H9 (cell line): ENCODE measurements around the gene TDO2. TPM values are rescaled to one million over a fixed set of nuclear protein-coding genes. Genes with fewer than 3 reads are reported as not detected.

ENCODE experiments used
- DNase-seq: peaks from one replicate; pipeline ENCODE4 v3.0.0-alpha.2; 2017
- H2AFZ ChIP-seq: one replicate; pipeline ENCODE4 v1.6.1; 2013; ENCODE audit warnings: mild to moderate bottlenecking, low read length, control low read depth, moderate library complexity
- H2AK5ac ChIP-seq: 2 replicates; pipeline ENCODE4 v1.6.1; 2013; ENCODE audit warnings: low read length, control low read depth, mixed read lengths; ENCODE audit not compliant: insufficient read length
- H2BK120ac ChIP-seq: one replicate; pipeline ENCODE4 v1.6.1; 2013; ENCODE audit warnings: low read depth, mild to moderate bottlenecking, low read length, control low read depth, inconsistent platforms; ENCODE audit not compliant: poor library complexity, severe bottlenecking
- H2BK12ac ChIP-seq: 2 replicates; pipeline ENCODE4 v1.6.1; 2013; ENCODE audit warnings: low read length, control low read depth, mixed read lengths, low read depth; ENCODE audit not compliant: insufficient read length
- H2BK15ac ChIP-seq: 2 replicates; pipeline ENCODE4 v1.6.1; 2013; ENCODE audit warnings: low read depth, low read length, control low read depth
- H2BK20ac ChIP-seq: one replicate; pipeline ENCODE4 v1.6.1; 2013; ENCODE audit warnings: low read depth, mild to moderate bottlenecking, low read length, control low read depth, inconsistent platforms; ENCODE audit not compliant: poor library complexity, severe bottlenecking
- H2BK5ac ChIP-seq: 2 replicates; pipeline ENCODE4 v1.6.1; 2013; ENCODE audit warnings: low read length, control low read depth, mixed read lengths; ENCODE audit not compliant: insufficient read length
- H3K14ac ChIP-seq: 2 replicates; pipeline ENCODE4 v1.6.1; 2013; ENCODE audit warnings: low read length, control low read depth; ENCODE audit not compliant: insufficient read depth
- H3K18ac ChIP-seq: 2 replicates; pipeline ENCODE4 v1.6.1; 2013; ENCODE audit warnings: low read depth, mild to moderate bottlenecking, mixed read lengths, low read length, control low read depth; ENCODE audit not compliant: insufficient read length
- H3K23ac ChIP-seq: 2 replicates; pipeline ENCODE4 v1.6.1; 2013; ENCODE audit warnings: low read length, control low read depth, mixed read lengths, low read depth; ENCODE audit not compliant: insufficient read length
- H3K23me2 ChIP-seq: 2 replicates; pipeline ENCODE4 v1.6.1; 2013; ENCODE audit warnings: low read depth, mild to moderate bottlenecking, mixed read lengths, low read length, control low read depth; ENCODE audit not compliant: insufficient read length, poor library complexity, severe bottlenecking
- H3K27ac ChIP-seq: 2 replicates; pipeline ENCODE4 v1.5.1; 2013; ENCODE audit warnings: low read length, control low read depth, mixed read lengths, low read depth; ENCODE audit not compliant: insufficient read length
- H3K27me3 ChIP-seq: 2 replicates; pipeline ENCODE4 v1.6.1; 2013; ENCODE audit warnings: low read length, control low read depth, inconsistent platforms; ENCODE audit not compliant: insufficient read depth
- H3K4ac ChIP-seq: 2 replicates; pipeline ENCODE4 v1.6.1; 2013; ENCODE audit warnings: low read depth, mild to moderate bottlenecking, control low read depth, inconsistent platforms, low read length, moderate library complexity
- H3K4me1 ChIP-seq: 2 replicates; pipeline ENCODE4 v1.6.1; 2013; ENCODE audit warnings: low read length, control low read depth, inconsistent platforms; ENCODE audit not compliant: insufficient read depth
- H3K4me2 ChIP-seq: 2 replicates; pipeline ENCODE4 v1.6.1; 2013; ENCODE audit warnings: low read length, control low read depth, mixed read lengths; ENCODE audit not compliant: insufficient read length, insufficient read depth
- H3K56ac ChIP-seq: 2 replicates; pipeline ENCODE4 v1.6.1; 2013; ENCODE audit warnings: low read depth, mild to moderate bottlenecking, mixed read lengths, low read length, control low read depth; ENCODE audit not compliant: insufficient read length
- H3K79me1 ChIP-seq: 2 replicates; pipeline ENCODE4 v1.6.1; 2013; ENCODE audit warnings: low read depth, mild to moderate bottlenecking, moderate library complexity, low read length, control low read depth, inconsistent platforms; ENCODE audit not compliant: insufficient read depth, poor library complexity, severe bottlenecking
- H3K79me2 ChIP-seq: 2 replicates; pipeline ENCODE4 v1.6.1; 2013; ENCODE audit warnings: low read length, control low read depth, inconsistent platforms; ENCODE audit not compliant: insufficient read depth
- H3K9ac ChIP-seq: 2 replicates; pipeline ENCODE4 v1.6.1; 2013; ENCODE audit warnings: low read length, control low read depth, mixed read lengths; ENCODE audit not compliant: insufficient read length; ENCODE audit errors: extremely low read depth
- H3K9me3 ChIP-seq: one replicate; pipeline ENCODE4 v1.6.1; 2013; ENCODE audit warnings: low read depth, low read length, inconsistent platforms; ENCODE audit not compliant: control insufficient read depth
- H3T11ph ChIP-seq: one replicate; pipeline ENCODE4 v1.6.1; 2013; ENCODE audit warnings: mild to moderate bottlenecking, low read length, control low read depth, inconsistent platforms
- H4K20me1 ChIP-seq: one replicate; pipeline ENCODE4 v1.6.1; 2013; ENCODE audit not compliant: control insufficient read depth, insufficient read length, insufficient read depth
- H4K5ac ChIP-seq: 2 replicates; pipeline ENCODE4 v1.6.1; 2013; ENCODE audit warnings: low read depth, mild to moderate bottlenecking, mixed read lengths, low read length, control low read depth; ENCODE audit not compliant: insufficient read length
- H4K8ac ChIP-seq: replicated peaks from 2 replicates; pipeline ENCODE4 v1.6.1; 2013; ENCODE audit warnings: low read length, control low read depth, mixed read lengths, low read depth; ENCODE audit not compliant: insufficient read length
- H4K91ac ChIP-seq: 2 replicates; pipeline ENCODE4 v1.6.1; 2013; ENCODE audit warnings: low read depth, mild to moderate bottlenecking, moderate library complexity, mixed read lengths, low read length, control low read depth; ENCODE audit not compliant: insufficient read length
- H3K27ac Mint-ChIP-seq, 3 experiments: 2 replicates in 2 of 3; 3 replicates in 1 of 3; pipeline ENCODE4 v1.8.0; 2020 to 2021; ENCODE audit warnings: mixed read lengths in 3 of 3, mild to moderate bottlenecking in 1 of 3, moderate library complexity in 1 of 3
- H3K27me3 Mint-ChIP-seq: 2 replicates; pipeline ENCODE4 v1.8.0; 2021; ENCODE audit warnings: low read depth, mild to moderate bottlenecking, moderate library complexity, mixed read lengths
- H3K36me3 Mint-ChIP-seq, 3 experiments: 2 replicates in 2 of 3; 3 replicates in 1 of 3; pipeline ENCODE4 v1.8.0; 2020 to 2021; ENCODE audit warnings: low read depth in 3 of 3, mixed read lengths in 3 of 3; ENCODE audit not compliant: insufficient read depth in 1 of 3
- H3K4me1 Mint-ChIP-seq, 2 experiments: 2 replicates each; pipeline ENCODE4 v1.8.0; 2020; ENCODE audit warnings: mixed read lengths in 2 of 2
- H3K4me3 Mint-ChIP-seq, 2 experiments: 2 replicates in 1 of 2; 3 replicates in 1 of 2; pipeline ENCODE4 v1.8.0; 2020 to 2021; ENCODE audit warnings: mild to moderate bottlenecking in 2 of 2, mixed read lengths in 2 of 2, moderate library complexity in 1 of 2
- H3K9me3 Mint-ChIP-seq, 2 experiments: 2 replicates in 1 of 2; 3 replicates in 1 of 2; pipeline ENCODE4 v1.8.0; 2020; ENCODE audit warnings: mild to moderate bottlenecking in 2 of 2, mixed read lengths in 2 of 2, moderate library complexity in 1 of 2
- WGBS: extraction: QIAGEN DNeasy Blood & Tissue Kit; methylation state at CpG from one replicate; pipeline ENCODE4 v1.1.7; 2013; ENCODE audit warnings: missing lambda C conversion rate, low lambda C conversion rate, mixed read lengths; ENCODE audit not compliant: insufficient read length; ENCODE audit errors: extremely low coverage; 5-methylcytosine and 5-hydroxymethylcytosine counted together
- total RNA-seq: library from RNA; stranded (reverse); gene quantifications from 2 replicates; pipeline ENCODE4 v1.2.1, GENCODE V29; 2021
- TF ChIP-seq, protein P1 (sequence below): fragments of 200-600 bp; sonication (generic); conservative IDR thresholded peaks from 3 replicates; pipeline ENCODE4 v1.8.0; 2021; ENCODE audit warnings: antibody characterized with exemption, mild to moderate bottlenecking

Gene TDO2
- total RNA-seq, 1 experiment from 2014 or later = not detected

DNA sequence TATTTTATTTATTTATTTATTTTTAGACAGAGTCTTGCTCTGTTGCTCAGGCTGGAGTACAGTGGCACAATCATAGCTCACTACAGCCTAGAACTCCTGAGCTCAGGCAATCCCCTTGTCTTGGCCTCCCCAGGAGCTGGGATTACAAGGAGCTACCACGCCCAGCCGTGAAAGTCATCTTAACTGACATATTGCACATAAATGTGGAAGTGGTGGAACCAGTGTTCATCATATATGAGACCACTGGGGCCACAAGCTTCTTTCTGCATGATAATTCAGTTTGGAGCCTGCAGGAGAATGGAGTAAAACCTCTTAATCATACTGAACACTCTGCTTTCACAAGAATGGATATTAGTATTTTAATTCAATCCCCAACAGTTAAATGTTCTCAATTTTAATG is 62.7 kb downstream of the TDO2 start:
- H3K4me2 ChIP-seq = no peak overlapping the region
- H2AK5ac ChIP-seq = no peak overlapping the region
- no peak for DNase-seq
- no peaks in the 10 kb centered on the region for H3K9me3 ChIP-seq
- H2BK5ac ChIP-seq = no peak overlapping the region
- H3K27me3 ChIP-seq = no peaks in the 10 kb centered on the region
- H3K4me1 ChIP-seq = no peaks in the 10 kb centered on the region; the same call in 1 of the 2 replicates
- H3K9ac ChIP-seq = no peak overlapping the region
- H2BK20ac ChIP-seq = no peak overlapping the region
- no peak overlapping the region for H2BK12ac ChIP-seq
- Mint-ChIP-seq H3K27ac (no peak overlapping the region), H3K9me3 (peaks cover 3 to 4% of the 10 kb centered on the region in 2 experiments; a peak in 2 of 5 replicates), H3K4me3 (no peak overlapping the region), H3K36me3 (peaks cover 0 to 4% (median 0%) of the 10 kb centered on the region in 3 experiments; a peak in 1 of 7 replicates), H3K27me3 (no peaks in the 10 kb centered on the region), H3K4me1 (peaks cover 0 to 6% of the 10 kb centered on the region in 2 experiments; a peak in 1 of 4 replicates)
- H3K14ac ChIP-seq = no peak overlapping the region
- no peak overlapping the region for H3T11ph ChIP-seq
- TF ChIP-seq, protein P1, sequence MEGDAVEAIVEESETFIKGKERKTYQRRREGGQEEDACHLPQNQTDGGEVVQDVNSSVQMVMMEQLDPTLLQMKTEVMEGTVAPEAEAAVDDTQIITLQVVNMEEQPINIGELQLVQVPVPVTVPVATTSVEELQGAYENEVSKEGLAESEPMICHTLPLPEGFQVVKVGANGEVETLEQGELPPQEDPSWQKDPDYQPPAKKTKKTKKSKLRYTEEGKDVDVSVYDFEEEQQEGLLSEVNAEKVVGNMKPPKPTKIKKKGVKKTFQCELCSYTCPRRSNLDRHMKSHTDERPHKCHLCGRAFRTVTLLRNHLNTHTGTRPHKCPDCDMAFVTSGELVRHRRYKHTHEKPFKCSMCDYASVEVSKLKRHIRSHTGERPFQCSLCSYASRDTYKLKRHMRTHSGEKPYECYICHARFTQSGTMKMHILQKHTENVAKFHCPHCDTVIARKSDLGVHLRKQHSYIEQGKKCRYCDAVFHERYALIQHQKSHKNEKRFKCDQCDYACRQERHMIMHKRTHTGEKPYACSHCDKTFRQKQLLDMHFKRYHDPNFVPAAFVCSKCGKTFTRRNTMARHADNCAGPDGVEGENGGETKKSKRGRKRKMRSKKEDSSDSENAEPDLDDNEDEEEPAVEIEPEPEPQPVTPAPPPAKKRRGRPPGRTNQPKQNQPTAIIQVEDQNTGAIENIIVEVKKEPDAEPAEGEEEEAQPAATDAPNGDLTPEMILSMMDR = no peak
- H2AFZ ChIP-seq = no peak overlapping the region
- no peak overlapping the region for H3K27ac ChIP-seq
- no peaks in the 10 kb centered on the region for H3K79me2 ChIP-seq
- H2BK120ac ChIP-seq = no peak overlapping the region
- no peak overlapping the region for H3K56ac ChIP-seq
- H2BK15ac ChIP-seq = no peak overlapping the region
- no peak overlapping the region for H4K91ac ChIP-seq
- no peak overlapping the region for H3K4ac ChIP-seq
- H4K20me1 ChIP-seq = no peaks in the 10 kb centered on the region
- H3K79me1 ChIP-seq = no peaks in the 10 kb centered on the region
- H3K18ac ChIP-seq = no peak overlapping the region
- no peak overlapping the region for H3K23ac ChIP-seq
- no peak overlapping the region for H4K8ac ChIP-seq
- H4K5ac ChIP-seq = no peak overlapping the region
- no CpG with 5 or more reads among the region's 2 CpGs for WGBS
- H3K23me2 ChIP-seq = no peaks in the 10 kb centered on the region
